Gastroesophageal sphincter (tissue), 3 donors: ENCODE data around the gene LGALSL.

Experiments
- CTCF ChIP-seq, 4 experiments: fragments of 200-600 bp in 2 of 4; fragments of 450-650 bp in 2 of 4; sonication (generic) in 1 of 4; IDR thresholded peaks; one replicate each; pipeline ENCODE4 v1.5.1; 2017 to 2019; ENCODE audit warnings: antibody characterized with exemption in 4 of 4, mild to moderate bottlenecking in 2 of 4, moderate library complexity in 2 of 4
- EP300 ChIP-seq: sonication (generic); formaldehyde crosslinking; IDR thresholded peaks from one replicate; pipeline ENCODE4 v1.6.1; 2017; ENCODE audit warnings: antibody characterized with exemption, mild to moderate bottlenecking
- POLR2A ChIP-seq, 2 donors: fragments of 450-650 bp; IDR thresholded peaks; one replicate each; pipeline ENCODE4 v1.6.1; 2017; ENCODE audit warnings: antibody characterized with exemption in 2 of 2, mild to moderate bottlenecking in 2 of 2, moderate library complexity in 1 of 2
- POLR2AphosphoS5 ChIP-seq: sonication (generic); formaldehyde crosslinking; IDR thresholded peaks from one replicate; pipeline ENCODE4 v1.6.1; 2017; ENCODE audit warnings: antibody characterized with exemption

- TF ChIP-seq CTCF (IDR thresholded peaks at IDR 0.05) (no peak), EP300 (no peak), POLR2AphosphoS5 (no peak), POLR2A (IDR thresholded peaks at IDR 0.05) (no peak)
Measured at GRCh38 chr2:64457524-64457923, 3.6 kb downstream of the LGALSL start.
